ENCODE results near the gene MMEL1.
"Not testable (repeated sequence)": the region's sequence is repeated elsewhere in the genome, so short reads cannot be mapped to it uniquely, and the experiment has no call there.

MMEL1 gene

DNA sequence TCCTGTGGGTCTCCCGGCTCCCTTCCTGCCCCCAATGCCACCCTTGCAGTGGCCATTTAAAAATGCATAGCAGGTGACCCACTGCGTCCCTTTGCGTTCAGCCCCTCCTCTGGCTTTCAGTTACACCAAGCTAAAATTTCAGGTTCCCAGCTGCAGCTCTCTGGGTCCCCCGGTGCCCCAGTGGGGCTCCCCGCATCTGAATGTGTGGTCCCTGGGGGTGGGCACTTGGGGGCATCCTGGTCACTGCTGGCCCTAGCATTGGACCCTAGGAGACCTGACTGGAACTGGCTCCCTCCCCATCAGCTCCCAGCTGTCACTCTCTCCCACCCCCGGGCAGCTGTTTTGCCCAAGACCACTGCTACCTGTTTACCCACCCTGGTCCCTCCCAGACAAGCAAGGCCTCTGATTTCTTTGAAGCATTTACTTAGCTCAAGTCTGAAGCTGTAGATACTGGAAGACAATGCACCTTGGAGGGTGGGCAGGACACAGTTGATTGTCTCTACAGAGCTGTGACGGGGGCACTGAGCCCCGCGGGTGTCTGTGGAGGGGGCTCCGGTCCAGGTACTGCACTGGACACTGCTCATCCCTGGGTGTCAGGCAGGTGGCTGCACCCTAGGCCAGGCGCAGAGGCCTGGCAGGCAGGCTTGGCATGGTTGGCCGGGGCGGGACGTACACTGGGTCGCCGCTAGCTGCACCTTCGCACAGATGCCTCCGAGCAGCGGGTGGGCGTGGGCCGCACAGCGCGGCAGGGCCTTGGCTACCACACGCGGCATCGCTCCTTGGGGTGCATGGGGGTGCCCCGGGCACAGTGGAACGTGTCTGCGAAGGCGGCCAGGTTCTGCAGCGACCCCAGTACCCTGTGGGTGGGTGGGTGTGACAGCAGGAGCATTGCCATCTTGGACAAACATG, 42.3 kb downstream of the MMEL1 start:
- no peak for DNase-seq (ENCODE audit: low read depth)

GRCh38 chr1:2589431-2590232, 43.2 kb downstream of the MMEL1 start:
- DNase-seq (ENCODE audit: low read depth): no peak

GRCh38 chr1:2588661-2589430, 44.0 kb downstream of the MMEL1 start:
- DNase-seq (ENCODE audit: low read depth): no peak

GRCh38 chr1:2587860-2588571, 44.8 kb downstream of the MMEL1 start:
- DNase-seq (ENCODE audit: low read depth): no peak

DNA sequence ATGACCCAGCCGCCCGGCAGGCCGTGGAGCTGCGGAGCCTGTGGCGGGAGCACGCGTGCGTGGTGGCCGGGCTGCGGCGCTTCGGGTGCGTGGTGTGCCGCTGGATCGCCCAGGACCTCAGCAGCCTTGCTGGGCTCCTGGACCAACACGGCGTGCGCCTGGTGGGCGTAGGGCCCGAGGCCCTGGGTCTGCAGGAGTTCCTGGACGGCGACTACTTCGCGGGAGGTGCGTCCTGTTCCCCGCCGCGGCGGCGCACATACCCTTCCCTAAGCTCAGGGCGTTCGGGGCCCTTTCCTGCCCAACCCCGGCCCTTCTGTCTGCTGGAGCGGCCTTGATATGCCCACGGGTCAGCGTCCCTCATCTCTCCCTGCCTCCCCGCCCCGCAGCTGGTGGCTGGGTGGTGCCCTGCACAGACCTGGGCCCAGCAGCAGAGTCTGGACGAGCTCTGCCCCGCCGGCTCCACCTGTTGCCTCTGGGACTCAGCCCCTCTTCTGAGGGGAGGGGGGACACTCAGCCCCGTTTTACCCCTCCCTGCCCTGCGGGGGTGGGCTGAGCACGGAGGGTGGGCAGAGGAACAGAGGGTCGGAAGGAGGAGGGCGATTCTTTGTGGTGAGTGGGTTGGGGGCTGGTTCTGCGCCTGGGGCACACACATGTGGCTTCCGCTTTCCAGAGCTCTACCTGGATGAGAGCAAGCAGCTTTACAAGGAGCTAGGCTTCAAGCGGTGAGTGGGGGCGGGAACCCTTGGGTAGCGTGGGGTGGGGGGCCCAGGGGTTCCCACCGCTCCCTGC, 45.6 kb downstream of the MMEL1 start:
- DNase-seq (ENCODE audit: low read depth): no peak

DNA sequence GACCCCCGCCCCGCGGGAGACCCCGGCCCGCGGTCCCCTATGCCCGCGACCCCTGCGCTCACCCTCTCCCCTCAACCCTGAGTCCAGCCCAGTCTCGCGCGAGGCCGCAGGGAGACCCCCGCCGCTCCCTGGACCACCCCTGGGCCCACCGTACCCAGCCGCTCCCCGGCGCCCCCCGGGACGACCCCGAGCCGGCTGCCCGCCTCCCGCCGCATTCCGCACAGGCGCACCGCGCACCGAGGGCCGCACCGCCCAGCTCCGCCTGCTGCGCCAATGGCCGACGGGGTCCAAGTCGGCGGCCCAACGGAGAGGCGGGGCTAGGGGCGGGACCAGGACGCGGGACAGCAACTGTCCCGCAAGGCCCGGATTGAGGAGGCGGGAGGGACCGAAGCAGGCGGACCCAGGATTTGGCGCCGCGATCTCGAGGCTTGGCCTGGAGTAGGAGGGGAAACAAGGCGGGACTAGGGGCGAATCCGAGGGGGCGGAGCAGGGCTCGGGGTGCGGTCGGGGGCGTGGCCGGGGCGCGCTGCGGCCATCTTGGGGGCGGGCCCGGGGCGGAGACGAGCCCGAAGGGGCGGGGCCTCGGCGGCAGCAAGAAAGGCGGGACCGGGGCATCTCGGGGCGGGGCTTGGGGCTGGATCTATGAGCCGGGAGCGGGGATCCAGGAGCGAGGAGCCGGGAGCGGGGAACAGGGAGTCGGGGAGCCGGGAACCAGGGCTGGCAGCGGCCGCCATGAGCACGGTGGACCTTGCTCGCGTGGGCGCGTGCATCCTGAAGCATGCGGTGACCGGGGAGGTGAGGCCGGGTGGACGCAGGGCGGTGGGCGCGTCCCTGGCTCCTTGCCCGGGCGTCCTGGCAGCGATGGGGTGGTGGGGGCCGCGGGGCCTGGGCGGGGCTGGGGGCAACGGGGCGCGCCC, 46.4 kb downstream of the MMEL1 start, which contains the start of gene PRXL2B:
PRXL2B (plus strand) TSS at position 624 of the 917 bp plus-strand sequence; CDS start at position 733, 109 bp downstream.
- DNase-seq (ENCODE audit: low read depth): peak; percentile 93

DNA sequence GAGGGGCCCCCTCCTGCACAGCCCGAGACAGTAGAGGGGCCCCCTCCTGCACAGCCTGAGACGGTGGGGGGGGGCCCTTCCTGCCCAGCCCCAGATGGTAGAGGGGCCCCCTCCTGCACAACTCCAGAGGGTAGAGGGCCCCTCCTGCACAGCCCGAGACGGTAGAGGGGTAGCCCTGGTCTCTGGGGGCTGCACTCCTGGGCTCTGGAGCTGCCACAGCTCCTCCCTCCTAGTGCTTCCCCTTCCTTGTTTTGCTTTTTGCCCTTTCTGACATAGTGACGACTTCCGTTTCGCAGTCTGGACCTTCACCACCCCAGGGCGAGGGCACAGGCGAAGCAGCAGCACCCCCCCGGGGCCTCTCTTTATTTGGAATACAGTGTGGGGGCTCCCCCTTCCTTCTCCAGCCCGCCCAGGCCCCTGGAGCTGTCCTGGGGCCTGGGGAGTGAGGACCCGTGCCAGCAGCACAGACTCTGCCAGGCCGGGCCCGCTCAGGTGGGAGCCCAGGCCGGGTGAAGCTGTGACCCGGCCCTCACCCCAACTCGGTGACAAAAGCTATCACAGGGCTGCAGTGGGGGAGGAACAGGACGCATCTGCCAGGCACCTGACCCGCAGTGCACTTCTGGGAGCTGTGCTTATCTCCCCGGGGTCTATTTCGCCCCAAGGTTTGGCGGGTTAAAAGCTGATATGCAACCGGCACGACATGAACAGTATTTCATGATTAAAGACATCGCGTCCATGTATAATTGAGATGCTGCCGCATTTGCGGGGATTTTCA, 47.3 kb downstream of the MMEL1 start:
- DNase-seq (ENCODE audit: low read depth): no peak

DNA sequence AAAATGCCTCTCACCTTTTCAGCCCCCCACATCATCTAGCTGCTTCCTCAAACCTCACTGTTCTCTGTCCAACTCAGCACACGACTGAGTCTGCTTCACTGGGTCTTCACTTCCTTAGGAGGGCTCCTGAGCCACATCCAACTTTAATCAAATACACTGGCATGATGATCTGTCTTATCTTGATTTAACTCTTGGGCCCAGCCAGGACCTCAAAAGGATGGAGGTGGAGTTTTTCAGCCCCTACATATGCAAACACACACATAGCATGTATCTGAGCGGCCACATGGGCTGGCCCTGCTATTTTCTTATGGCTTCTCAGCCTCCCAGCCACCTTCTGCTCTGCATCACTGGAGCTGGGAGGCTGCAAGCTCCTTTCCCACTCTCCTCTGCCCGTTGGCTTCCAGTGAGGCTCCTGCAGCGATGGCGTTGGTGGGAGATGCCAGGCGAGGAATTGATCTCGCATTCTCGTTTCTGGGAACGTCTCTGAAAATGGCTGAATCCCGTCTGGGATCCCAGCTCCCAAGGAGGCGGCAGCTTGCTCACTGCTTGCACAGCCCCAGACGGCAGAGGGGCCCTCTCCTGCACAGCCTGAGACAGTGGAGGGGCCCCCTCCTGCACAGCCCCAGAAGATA, 48.0 kb downstream of the MMEL1 start:
- no peak for DNase-seq (ENCODE audit: low read depth)

DNA sequence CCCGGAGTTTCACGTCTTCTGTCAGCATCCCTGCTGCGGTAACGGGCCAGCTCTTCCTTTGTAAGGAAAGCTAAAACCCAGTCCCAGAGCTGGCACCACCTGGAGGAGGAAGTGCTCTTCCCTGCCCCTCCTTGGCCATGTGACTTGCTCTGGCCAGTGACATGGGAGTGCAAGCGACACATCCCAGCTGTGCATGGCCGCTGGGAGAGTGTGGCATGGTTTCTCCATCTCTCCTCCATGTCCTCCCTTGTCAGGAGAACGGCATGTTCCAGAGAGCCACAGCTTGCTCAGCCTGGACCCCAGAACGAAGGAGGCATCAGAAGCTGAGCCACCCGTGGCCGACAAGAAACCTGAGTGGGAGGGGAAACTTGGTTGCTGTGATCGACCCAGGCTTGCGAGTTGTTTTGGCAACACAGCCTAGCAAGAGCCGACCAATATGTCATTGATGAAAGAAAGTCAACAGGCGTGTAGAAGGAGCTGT, 48.9 kb downstream of the MMEL1 start:
- no peak for DNase-seq (ENCODE audit: low read depth)

DNA sequence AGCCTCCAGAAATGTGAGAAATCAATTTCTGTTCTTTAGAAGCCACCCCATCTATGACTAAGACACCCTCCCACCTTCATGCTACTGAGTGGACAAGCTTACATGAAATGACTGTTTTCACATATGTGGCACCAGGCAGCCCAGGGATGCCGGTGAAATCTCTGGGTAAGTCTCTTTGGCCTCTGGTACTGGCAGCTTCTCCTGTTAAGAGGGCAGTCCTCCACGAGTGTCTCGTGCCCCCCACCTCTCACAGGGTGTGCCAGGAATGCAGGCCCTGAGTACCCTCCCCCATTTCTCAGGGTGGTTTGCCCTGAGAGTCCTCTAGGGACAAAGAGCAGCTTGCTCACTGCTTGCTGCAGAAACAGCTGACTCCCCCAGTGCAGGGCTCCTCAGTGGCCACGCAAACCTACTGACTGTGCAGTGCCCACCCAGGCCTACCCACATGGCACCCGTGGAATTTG, 49.5 kb downstream of the MMEL1 start:
- DNase-seq (ENCODE audit: low read depth): no peak

DNA sequence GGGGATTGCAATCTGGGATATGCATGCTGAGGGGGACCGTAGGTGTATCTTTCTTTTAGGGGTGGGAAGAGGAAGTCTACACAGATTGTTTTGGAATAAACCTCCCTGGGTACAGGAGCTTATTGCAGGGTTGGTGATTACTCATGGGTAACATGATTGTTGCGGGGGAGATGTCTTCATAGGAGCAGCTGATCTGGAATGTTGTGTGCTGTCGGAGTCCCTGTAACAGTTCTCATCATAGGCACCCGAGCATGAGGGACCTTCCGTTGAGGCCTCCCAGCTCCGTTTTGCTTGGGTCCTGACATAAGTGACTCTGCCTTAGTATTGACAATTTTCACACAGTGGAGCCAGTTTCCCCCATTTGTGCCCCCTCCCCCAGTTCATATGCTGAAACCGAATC, 50.4 kb downstream of the MMEL1 start:
- no peak for DNase-seq (ENCODE audit: low read depth)

DNA sequence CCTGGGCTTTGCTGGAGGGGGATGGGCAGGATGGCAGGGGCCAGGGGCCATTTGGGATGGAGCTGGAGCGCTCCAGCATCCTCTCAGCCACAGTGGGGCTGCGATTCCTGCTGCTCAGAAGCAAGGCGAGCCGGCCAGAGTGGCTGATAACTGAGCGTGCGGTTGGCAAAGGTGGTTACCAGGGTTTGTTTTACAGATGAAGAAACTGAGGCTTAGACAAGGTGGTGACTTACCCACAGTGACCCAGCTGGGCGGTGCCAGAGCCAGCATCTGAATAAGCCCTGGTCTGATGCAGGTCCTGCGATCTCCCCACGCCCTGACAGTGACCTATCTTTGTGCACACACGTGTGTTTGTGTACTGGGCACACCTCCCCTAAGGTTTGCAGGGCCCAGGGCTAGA, 52.1 kb downstream of the MMEL1 start:
- no peak for DNase-seq (ENCODE audit: low read depth)

DNA sequence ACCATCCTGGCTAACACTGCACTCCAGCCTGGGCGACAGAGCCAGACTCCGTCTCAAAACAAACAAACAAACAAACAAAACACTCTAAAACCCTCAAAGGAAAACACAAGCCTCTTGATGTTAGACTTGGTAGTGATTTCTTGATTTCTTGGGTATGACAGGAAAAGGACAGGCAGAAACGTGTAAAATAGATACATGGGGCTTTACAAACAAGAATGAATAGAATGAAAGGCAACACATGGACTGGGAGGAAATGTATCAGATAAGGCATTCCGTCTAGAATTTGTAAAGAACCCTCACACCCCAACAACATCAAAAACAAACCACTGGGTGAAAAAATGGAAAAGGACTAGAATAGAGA, 54.1 kb downstream of the MMEL1 start:
- no peak for DNase-seq (ENCODE audit: low read depth)

DNA sequence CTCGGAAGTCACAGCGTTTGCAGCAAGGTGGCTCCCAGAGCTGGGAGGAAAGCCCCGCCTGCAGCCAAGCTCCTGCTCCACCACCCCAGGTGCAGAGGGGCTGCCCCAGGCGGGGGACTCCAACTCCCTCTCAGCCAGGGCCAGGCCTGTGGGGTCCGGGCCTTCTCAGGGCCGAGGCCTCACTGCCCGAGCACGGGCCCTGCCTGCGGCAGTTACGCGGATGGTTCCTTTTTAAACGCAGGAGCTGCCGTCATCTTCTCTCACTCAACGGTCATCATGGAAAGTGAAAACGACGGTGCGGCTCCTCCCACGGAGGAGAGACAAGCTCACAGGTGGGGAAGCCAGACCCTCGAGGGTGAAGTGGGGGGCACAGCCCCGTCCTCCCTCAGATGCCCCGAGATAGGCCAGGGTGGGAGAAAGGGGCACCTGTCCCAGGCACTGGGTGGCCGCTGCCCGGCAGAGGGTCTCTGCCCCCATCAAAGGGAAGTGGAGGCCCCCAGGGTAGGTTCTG, 55.2 kb downstream of the MMEL1 start:
- DNase-seq (ENCODE audit: low read depth): not testable (repeated sequence)

DNA sequence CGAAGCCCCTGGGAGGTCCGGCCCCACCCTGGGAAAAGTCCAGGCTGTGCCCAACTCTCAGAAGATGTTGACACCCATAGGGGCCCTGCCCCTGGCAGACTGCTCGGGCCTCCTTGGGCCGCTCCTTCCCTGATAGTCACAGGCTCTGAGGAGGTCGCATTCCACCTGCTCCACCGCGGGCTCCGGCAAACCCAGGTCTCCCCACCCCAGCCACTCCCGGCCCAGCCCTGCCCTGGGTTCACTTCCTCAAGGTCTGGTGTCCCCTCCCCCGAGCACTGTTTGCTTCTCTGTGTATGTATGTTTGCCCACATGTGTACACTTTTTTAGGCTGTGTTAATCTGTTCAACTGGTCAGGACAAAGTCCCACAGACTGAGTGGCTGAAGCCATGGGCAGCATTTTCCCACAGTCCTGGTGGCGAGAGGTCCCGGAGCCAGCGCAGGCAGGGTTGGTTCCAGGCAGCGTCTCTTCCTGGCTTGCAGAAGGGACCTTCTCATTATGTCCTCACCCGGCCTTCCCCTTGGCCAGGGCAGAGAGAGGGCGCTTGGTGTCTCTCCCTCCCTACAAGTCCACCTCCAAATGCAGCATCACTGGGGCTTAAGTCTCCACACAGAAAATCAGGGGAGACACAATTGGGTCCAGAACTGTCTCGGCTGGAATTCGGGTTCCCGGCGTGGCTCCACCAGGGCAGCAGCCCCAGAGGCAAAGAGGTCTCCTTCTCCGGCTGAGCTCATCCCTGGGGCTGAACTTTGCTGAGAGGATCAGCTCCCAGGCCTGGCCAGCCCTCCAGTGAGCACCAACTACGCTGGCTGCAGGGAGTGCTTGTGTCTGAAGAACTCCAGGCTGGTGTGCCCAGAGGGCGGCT, 56.8 kb downstream of the MMEL1 start:
- DNase-seq (ENCODE audit: low read depth): no peak

- DNase-seq (ENCODE audit: low read depth): no peak
Measured at GRCh38 chr1:2574350-2574749, 58.5 kb downstream of the MMEL1 start.

Measured in HS-27A (cell line).